Measurements from ENCODE around the gene SRSF10. TPM values are rescaled to one million over a fixed set of nuclear protein-coding genes. Genes with fewer than 3 reads are reported as not detected.
A peak's percentile ranks its signal among the peaks of the same experiment; 100 is the strongest.

Gene SRSF10
- total RNA-seq, 1 experiment from 2014 or later = 142 TPM

GRCh38 chr1:23960291-23961020, 19.7 kb downstream of the SRSF10 start:
- TF ChIP-seq, protein P1, sequence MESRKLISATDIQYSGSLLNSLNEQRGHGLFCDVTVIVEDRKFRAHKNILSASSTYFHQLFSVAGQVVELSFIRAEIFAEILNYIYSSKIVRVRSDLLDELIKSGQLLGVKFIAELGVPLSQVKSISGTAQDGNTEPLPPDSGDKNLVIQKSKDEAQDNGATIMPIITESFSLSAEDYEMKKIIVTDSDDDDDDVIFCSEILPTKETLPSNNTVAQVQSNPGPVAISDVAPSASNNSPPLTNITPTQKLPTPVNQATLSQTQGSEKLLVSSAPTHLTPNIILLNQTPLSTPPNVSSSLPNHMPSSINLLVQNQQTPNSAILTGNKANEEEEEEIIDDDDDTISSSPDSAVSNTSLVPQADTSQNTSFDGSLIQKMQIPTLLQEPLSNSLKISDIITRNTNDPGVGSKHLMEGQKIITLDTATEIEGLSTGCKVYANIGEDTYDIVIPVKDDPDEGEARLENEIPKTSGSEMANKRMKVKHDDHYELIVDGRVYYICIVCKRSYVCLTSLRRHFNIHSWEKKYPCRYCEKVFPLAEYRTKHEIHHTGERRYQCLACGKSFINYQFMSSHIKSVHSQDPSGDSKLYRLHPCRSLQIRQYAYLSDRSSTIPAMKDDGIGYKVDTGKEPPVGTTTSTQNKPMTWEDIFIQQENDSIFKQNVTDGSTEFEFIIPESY (IDR thresholded peaks at IDR 0.05; ENCODE audit: extremely low read depth, insufficient replicate concordance, low read length) = no peak
- TF ChIP-seq TCF7L2 (IDR thresholded peaks at IDR 0.05; ENCODE audit: borderline replicate concordance, extremely low read depth, insufficient read depth, insufficient read length) (no peak), RAD21 (IDR thresholded peaks at IDR 0.05; ENCODE audit: low read depth) (no peak), POLR2AphosphoS5 (IDR thresholded peaks at IDR 0.05; ENCODE audit: low read depth, low read length) (no peak), YY1 (IDR thresholded peaks at IDR 0.05; ENCODE audit: extremely low read depth, insufficient replicate concordance, low read depth, low read length) (no peak), CBX3 (IDR thresholded peaks at IDR 0.05; ENCODE audit: low read depth) (no peak), ATF3 (IDR thresholded peaks at IDR 0.05) (no peak), EZH2 (IDR thresholded peaks at IDR 0.05) (no peak), SIN3A (IDR thresholded peaks at IDR 0.05; ENCODE audit: low read depth) (no peak)
- Histone ChIP-seq H3K9me2 (ENCODE audit: insufficient read depth) (no peaks in the 10 kb centered on the region), H3K27ac (ENCODE audit: low read depth, low read length) (peak overlapping the region; percentile 94), H3K27me3 (ENCODE audit: insufficient read depth, low read length) (no peaks in the 10 kb centered on the region), H3K4me3 (replicated peaks in 1 of 2; ENCODE audit: low read depth in 1 of 2, low read length in 2 of 2) (peak overlapping the region; percentile 86 to 97), H3K9ac (ENCODE audit: low read length) (peak overlapping the region; percentile 99), H3K9me3 (ENCODE audit: control insufficient read depth in 1 of 2, insufficient read depth in 1 of 2, low read depth in 1 of 2, low read length in 2 of 2) (no peaks in the 10 kb centered on the region), H3K79me2 (ENCODE audit: insufficient read depth, low read length) (peaks cover 38% of the 10 kb centered on the region), H3K4me1 (ENCODE audit: control insufficient read depth in 1 of 2, insufficient read depth in 2 of 2, low read length in 2 of 2) (peaks cover 20 to 28% of the 10 kb centered on the region in 2 experiments), H3K4me2 (ENCODE audit: low read length) (peak overlapping the region; percentile 94), H3K36me3 (ENCODE audit: control insufficient read depth in 1 of 2, insufficient read depth in 2 of 2, low read length in 2 of 2) (peaks cover 11 to 14% of the 10 kb centered on the region in 2 experiments), H2AFZ (ENCODE audit: low read depth, low read length, poor library complexity, severe bottlenecking) (no peak overlapping the region), H4K20me1 (ENCODE audit: insufficient read depth) (no peaks in the 10 kb centered on the region)
- ATAC-seq = no peak
- BruUV-seq (replicated peaks) = TSS peak; percentile 61
- no peak for DNase-seq (ENCODE audit: low read depth, low spot score)
- intact Hi-C loops (cut with micrococcal nuclease) = no loop called here
- POLR2A ChIA-PET = interaction anchor here (0.6 to 1.8 kb wide), 4 partner anchors 8 to 398 kb away, joined by 3 to 6 read pairs (median 3); partner anchors contain the start of gene PITHD1
- RAD21 ChIA-PET (ENCODE audit: low non-redundant PET in 1 of 2, low total read pairs in 2 of 2, uncharacterized antibody in 2 of 2, unreplicated experiment in 2 of 2) = no interaction called here
- CTCF ChIA-PET = no interaction called here
